Measurements from ENCODE around the gene ATRIP.
A peak's percentile ranks its signal among the peaks of the same experiment; 100 is the strongest.

Gene ATRIP

DNA sequence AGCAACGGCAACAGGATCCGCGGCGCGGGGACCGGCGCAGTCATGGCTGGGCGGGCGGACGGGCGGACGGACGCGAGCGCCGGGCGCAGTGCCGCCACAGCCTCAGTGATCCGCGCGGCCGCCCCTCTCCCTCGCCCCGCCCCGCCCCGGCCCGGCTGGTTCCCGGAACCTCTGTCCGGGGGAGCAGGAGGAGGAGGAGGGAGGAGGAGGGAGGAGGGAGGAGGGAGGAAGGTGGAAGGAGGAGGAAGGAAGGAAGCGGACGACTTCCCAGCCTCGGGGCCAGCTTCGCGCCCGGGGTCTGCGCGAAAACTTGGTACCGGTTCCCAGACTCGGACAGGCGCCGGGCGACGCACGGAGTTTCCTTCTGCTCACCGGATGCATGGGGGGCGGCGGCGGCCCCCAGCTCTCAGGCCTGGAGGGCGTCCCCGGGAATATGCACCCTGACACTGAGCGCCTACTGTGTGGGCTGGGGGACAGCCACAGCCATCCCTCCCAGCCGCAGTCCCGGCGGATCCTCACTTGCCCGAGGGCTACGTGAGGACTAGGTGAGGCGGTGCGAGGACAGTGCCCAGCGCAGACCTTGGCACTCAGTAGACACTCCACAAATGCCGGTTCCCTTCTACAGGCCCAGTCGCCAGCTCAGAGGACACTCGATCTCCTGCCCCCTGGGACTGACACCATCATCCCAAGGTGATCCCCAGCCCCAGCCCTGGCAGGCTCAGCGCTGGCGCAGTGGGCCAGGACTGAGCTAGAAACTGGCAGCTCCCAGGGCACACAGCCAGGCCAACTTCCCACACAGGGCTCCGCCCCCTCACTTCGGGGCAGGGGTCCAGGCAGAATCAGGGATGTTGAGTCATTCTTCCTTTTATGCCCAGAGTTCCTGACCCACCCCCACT, 57.8 kb downstream of the ATRIP start, which contains the start of gene SHISA5:
Gene SHISA5, minus strand, starts transcription at position 124 of the 896 bp plus-strand sequence. Its CDS starts 80 bp downstream, at position 44.
- peak; percentile 12 for DNase-seq (ENCODE audit: low spot score)

DNA sequence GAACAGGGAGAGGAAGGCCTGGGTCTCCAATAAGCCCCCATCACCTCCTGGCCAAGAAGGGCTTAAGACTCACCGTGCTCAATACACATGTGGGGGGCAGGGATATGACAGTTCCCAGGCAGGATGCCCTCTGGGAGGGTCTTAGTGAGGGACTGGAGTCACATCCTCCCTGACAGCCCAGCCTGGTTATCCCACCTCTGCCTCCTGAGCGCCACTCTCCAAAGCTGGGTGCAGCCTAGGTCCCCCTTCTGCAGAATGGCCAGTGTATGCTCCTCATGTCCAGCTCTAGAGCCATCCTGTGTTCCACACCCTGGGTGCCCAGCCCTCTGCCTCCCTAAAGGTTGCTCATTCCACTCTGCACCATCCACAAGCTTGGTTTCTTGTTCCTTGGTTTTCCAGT, 58.6 kb downstream of the ATRIP start:
- DNase-seq (ENCODE audit: low spot score) = no peak

DNA sequence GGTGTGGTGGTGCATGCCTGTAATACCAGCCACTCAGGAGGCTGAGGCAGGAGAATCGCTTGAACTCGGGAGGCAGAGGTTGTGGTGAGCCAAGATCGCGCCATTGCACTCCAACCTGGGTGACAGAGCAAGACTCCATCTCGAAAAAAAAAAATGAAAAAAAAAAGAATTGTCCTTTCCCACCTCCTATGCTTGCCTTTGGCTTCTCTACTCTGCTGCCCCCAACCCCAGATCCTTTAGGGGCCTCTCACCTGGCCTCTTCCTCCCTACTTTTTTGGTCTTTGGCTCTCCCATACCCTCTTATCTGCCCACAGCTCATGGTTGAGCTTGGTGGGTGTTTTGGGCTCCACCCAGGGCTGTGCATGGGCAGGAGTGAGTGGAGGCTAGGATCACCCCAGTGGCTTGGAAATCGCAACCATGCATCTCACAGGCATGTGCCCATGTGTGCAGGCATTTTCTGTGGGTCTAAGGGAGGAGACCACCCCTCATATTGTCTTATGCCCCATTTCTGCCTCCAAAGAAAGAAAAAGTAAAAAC, 59.5 kb downstream of the ATRIP start:
- no peak for DNase-seq (ENCODE audit: low spot score)

GRCh38 chr3:48507256-48508061, 60.9 kb downstream of the ATRIP start:
- peak; percentile 69 for DNase-seq (ENCODE audit: low spot score)

GRCh38 chr3:48511551-48511950, 65.0 kb downstream of the ATRIP start:
- DNase-seq (ENCODE audit: low spot score) = no peak

DNA sequence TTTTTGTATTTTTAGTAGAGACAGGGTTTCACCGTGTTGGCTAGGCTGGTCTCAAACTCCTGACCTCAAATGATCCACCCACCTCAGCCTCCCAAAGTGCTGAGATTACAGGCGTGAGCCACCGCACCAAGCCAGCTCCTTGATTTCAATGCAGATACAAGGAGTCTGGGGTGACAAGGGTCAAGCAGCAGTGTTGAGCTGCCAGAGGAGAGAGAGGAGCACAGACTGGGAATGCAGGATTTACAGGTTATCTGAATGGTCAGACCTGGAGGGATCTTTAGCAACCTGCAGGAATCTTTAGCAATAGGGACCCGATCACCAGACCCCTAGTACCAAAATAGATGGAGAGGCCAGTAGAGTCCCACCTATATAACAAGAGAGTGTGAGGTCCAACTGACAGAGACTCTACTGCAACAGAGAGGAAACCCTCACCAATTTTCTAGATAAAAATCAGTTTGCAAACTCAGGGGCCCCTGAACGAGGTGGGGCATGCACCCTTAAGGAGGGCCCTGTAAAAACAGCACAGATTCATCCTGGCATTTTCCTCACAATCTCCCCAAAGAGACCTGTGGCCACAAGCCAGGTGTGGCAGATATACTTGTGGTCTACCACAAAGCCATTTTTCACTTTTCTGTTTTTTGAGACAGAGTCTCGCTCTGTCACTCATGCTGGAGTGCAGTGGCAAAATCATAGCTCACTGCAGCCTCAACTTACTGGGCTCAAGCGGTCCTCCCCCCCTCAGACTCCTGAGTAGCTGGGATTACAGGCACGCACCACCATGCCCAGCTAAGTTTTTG, 68.1 kb downstream of the ATRIP start:
- no peak for DNase-seq (ENCODE audit: low spot score)

Measured in NAMALWA (cell line).